HG03045 (cell line): ENCODE results near the gene ADRM1.

ENCODE experiments used
- ATAC-seq: cut with Tn5 transposase; IDR thresholded peaks from one replicate; pipeline ENCODE4 v1.9.1; 2021; ENCODE audit warnings: mild to moderate bottlenecking, moderate library complexity; ENCODE audit not compliant: unreplicated experiment

The ADRM1 gene

GRCh38 chr20:62323146-62323979, 20.6 kb downstream of the ADRM1 start:
- ATAC-seq: no peak

- ATAC-seq: no peak
These were observed 21.4 kb downstream of the ADRM1 start for GRCh38 chr20:62323980-62324906.

- ATAC-seq: no peak
These were observed 22.5 kb downstream of the ADRM1 start for GRCh38 chr20:62325172-62325905.

- no peak for ATAC-seq
These were observed 23.8 kb downstream of the ADRM1 start for GRCh38 chr20:62326559-62326958.

GRCh38 chr20:62326959-62327725, 24.3 kb downstream of the ADRM1 start:
- no peak for ATAC-seq

GRCh38 chr20:62327726-62328495, 25.1 kb downstream of the ADRM1 start:
- ATAC-seq: no peak

- no peak for ATAC-seq
These were observed 26.0 kb downstream of the ADRM1 start for GRCh38 chr20:62328684-62329388.

GRCh38 chr20:62329389-62330377, 26.9 kb downstream of the ADRM1 start:
- ATAC-seq: no peak

GRCh38 chr20:62330576-62331317, 27.9 kb downstream of the ADRM1 start:
- ATAC-seq: no peak

GRCh38 chr20:62331347-62331746, 28.6 kb downstream of the ADRM1 start:
- no peak for ATAC-seq

- no peak for ATAC-seq
These were observed 29.6 kb downstream of the ADRM1 start for GRCh38 chr20:62332421-62332820.

- no peak for ATAC-seq
These were observed 30.4 kb downstream of the ADRM1 start for GRCh38 chr20:62332989-62333819.

- no peak for ATAC-seq
These were observed 31.2 kb downstream of the ADRM1 start for GRCh38 chr20:62333820-62334595.

GRCh38 chr20:62334881-62335280, 32.1 kb downstream of the ADRM1 start:
- no peak for ATAC-seq

GRCh38 chr20:62335532-62335931, 32.7 kb downstream of the ADRM1 start:
- ATAC-seq: no peak
